ENCODE measurements around the gene GTPBP2.

Gene GTPBP2

GRCh38 chr6:43621836-43622180, 7.3 kb downstream of the GTPBP2 start:
- no peak for DNase-seq (ENCODE audit: low read depth)
- H3K4me3 ChIP-seq (replicated peaks; ENCODE audit: low read depth, low read length): no peak overlapping the region
- TF ChIP-seq CTCF (IDR thresholded peaks at IDR 0.05; ENCODE audit: low read length, missing control alignments): no peak

DNA sequence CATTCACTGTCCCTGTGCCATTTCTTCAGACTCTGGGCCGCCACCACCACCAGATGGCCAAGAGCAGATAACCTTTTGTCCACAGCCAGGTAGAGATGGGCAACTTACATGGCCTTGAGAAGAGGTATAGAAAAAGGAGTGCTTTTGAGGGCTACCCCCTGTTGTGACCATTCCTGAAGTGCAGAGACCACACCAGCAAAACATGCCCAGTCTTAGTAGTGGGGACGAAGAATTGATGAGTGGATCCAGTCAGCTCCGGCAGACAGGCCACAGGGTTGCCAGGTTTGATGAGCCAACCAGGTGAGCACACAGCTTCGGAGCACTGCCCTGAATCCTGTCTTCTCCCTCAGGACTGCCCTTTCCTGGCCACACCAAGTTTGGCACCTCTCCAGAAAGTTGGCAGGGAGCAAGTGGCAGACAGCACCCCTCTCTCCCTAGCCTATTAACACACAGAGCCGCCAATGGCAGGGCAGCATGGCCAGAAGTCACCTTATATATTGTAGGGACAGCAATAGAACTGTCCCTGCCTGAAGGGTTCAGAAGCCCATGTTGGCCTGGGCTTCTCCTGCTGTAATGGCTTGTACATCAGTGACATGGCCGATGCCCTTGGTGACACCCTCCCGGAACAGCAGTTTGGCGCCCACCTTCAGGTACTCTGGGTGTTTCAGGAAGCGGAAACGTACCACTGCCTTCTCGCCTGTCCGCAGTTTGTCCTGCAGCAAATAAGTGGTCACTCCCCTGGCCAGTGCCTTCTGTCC, 7.8 kb downstream of the GTPBP2 start:
- H3K4me3 ChIP-seq (replicated peaks; ENCODE audit: low read depth, low read length): no peak overlapping the region
- TF ChIP-seq CTCF (IDR thresholded peaks at IDR 0.05; ENCODE audit: low read length, missing control alignments): no peak
- DNase-seq (ENCODE audit: low read depth): no peak

- no peak for TF ChIP-seq CTCF (IDR thresholded peaks at IDR 0.05; ENCODE audit: low read length, missing control alignments)
- DNase-seq (ENCODE audit: low read depth): no peak
- no peak overlapping the region for H3K4me3 ChIP-seq (replicated peaks; ENCODE audit: low read depth, low read length)
These were observed 12.2 kb downstream of the GTPBP2 start for GRCh38 chr6:43616725-43617472.

GRCh38 chr6:43614396-43614730, 14.7 kb downstream of the GTPBP2 start:
- no peak overlapping the region for H3K4me3 ChIP-seq (replicated peaks; ENCODE audit: low read depth, low read length)
- DNase-seq (ENCODE audit: low read depth): no peak
- TF ChIP-seq CTCF (IDR thresholded peaks at IDR 0.05; ENCODE audit: low read length, missing control alignments): no peak

- no peak overlapping the region for H3K4me3 ChIP-seq (replicated peaks; ENCODE audit: low read depth, low read length)
- DNase-seq (ENCODE audit: low read depth): no peak
- TF ChIP-seq CTCF (IDR thresholded peaks at IDR 0.05; ENCODE audit: low read length, missing control alignments): no peak
These were observed 15.2 kb downstream of the GTPBP2 start for GRCh38 chr6:43613721-43614395.

- no peak for DNase-seq (ENCODE audit: low read depth)
- no peak overlapping the region for H3K4me3 ChIP-seq (replicated peaks; ENCODE audit: low read depth, low read length)
- no peak for TF ChIP-seq CTCF (IDR thresholded peaks at IDR 0.05; ENCODE audit: low read length, missing control alignments)
These were observed 18.6 kb downstream of the GTPBP2 start for GRCh38 chr6:43610431-43610830.

All from fibroblast of pulmonary artery (primary cell).